ENCODE results near the gene CALML5.

The CALML5 gene

DNA sequence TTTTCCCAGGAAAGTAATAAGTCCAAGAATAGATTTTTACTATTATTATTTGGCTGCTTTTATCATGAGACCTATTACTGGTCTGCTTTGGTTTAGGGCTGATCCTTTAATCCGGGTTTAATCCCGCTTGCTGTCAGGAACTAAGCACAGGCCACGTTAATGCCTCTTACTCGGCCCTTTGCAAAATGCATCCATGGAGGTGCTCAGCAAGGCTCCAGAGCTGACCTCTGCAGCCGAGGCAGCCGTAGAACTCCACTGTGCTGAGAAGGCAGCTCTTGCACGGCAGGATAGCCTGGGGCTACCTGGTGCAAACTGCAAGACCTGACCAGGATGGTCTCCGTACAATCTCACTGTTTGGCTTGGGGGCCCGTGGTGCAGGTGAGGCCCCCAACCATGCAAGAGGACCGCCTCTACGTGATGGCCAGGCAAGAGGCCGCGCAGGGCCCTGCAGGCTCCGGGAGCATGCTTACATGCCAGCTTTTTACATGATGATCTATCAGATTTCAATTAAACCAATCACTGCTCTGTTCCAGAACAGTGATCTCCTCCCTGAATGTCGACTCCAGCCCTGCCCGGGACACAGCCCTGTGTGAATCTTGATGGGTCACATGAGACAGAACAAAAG is 15.0 kb upstream of the CALML5 start:
- Histone ChIP-seq H3K4me3 (no peak overlapping the region), H3K9ac (ENCODE audit: insufficient read length) (no peak overlapping the region), H3K27ac (no peak overlapping the region), H3K9me3 (ENCODE audit: low read depth, low read length) (no peaks in the 10 kb centered on the region), H3K36me3 (ENCODE audit: insufficient read depth, low read length) (no peaks in the 10 kb centered on the region)
- no peak for TF ChIP-seq POLR2AphosphoS5 (IDR thresholded peaks at IDR 0.05; ENCODE audit: borderline replicate concordance, low read depth, low read length)
- TF ChIP-seq EZH2 (IDR thresholded peaks at IDR 0.05), result no peak
- TF ChIP-seq FOXP2 (optimal IDR thresholded peaks at IDR 0.05; ENCODE audit: control extremely low read depth, extremely low read length, insufficient read depth), result no peak
- no peak for DNase-seq (ENCODE audit: low read depth, low spot score)

DNA sequence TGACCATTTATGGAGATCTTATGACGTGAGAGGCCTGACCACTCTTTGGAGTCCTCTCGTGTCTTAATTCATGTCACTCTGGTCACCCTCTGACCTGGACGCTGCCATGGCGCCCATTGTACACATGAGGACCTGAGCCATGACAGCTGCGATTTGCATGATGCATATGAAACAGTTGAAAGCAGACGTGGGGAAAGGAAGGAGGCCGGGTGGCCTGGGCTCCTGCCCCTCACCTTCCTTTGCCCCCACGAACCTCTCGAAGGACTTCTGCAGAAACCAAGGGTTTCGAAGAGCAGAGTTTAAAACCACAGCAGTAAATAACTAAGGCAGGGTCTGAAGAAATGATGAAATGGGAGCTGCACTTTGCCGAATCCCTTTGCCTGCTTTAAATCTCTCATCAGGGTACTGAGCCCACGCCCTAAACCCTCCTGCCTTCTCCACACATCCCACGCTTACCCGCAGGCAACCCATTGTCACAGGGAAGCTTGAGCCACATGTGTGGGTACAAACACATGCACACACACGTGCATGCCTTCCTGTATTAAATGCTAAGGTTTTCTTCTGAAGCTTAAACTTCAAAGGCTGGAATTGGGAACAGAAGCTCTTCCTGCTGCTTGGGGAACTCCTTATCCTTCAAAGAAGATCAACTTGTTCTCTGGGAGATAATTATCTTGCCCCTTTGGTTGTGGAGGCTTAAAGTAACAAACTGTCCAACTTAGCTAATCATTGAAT is 13.7 kb upstream of the CALML5 start:
- no peak overlapping the region for H3K27ac ChIP-seq
- H3K9me3 ChIP-seq (ENCODE audit: low read depth, low read length), result no peaks in the 10 kb centered on the region
- no peaks in the 10 kb centered on the region for H3K36me3 ChIP-seq (ENCODE audit: insufficient read depth, low read length)
- H3K9ac ChIP-seq (ENCODE audit: insufficient read length), result no peak overlapping the region
- DNase-seq (ENCODE audit: low read depth, low spot score), result no peak
- no peak overlapping the region for H3K4me3 ChIP-seq
- TF ChIP-seq FOXP2 (optimal IDR thresholded peaks at IDR 0.05; ENCODE audit: control extremely low read depth, extremely low read length, insufficient read depth) (no peak), POLR2AphosphoS5 (IDR thresholded peaks at IDR 0.05; ENCODE audit: borderline replicate concordance, low read depth, low read length) (no peak), EZH2 (IDR thresholded peaks at IDR 0.05) (no peak)

DNA sequence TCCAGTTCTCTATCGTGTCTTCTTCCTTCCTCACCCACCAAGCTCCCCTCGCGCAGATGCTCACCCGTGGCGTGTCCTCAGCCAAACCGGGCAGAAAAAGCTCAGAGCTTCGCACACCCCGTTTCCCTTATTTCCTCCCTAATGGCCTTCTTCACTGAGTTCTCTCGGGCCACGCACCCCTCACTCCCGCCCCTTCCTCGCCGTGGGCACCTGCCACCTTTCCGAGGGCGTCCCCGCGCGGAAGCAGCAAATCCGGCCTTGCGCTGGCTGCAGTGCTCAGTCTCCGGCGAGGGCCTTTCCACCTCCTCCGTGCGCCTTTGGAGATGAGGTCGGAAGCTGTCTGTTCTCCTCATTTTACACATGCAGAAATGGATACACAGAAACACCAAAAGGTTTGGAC is 13.0 kb upstream of the CALML5 start:
- no peak for TF ChIP-seq POLR2AphosphoS5 (IDR thresholded peaks at IDR 0.05; ENCODE audit: borderline replicate concordance, low read depth, low read length)
- no peak for TF ChIP-seq FOXP2 (optimal IDR thresholded peaks at IDR 0.05; ENCODE audit: control extremely low read depth, extremely low read length, insufficient read depth)
- no peak for TF ChIP-seq EZH2 (IDR thresholded peaks at IDR 0.05)
- no peak overlapping the region for H3K9ac ChIP-seq (ENCODE audit: insufficient read length)
- no peak overlapping the region for H3K4me3 ChIP-seq

DNA sequence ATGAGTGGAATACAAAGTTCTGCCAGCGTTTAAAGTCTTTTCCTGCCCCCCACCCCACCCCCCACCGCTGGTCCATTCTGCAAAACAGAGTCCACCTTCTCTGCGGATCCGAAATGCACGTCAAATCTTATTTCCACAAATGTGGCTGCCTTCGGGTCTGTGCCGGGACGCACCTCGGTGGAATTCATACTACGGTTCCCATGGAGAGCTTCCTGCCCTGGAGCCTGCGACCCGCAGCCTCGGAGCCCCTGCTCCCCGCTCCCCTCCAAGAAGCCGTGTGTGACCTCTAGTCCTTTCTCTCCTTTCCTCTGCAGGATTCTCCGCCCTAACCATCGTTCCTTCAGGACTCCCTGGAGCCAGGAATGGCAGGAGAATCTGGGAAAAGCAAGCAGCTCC is 12.5 kb upstream of the CALML5 start:
- no peak overlapping the region for H3K9ac ChIP-seq (ENCODE audit: insufficient read length)
- no peak for DNase-seq (ENCODE audit: low read depth, low spot score)
- H3K9me3 ChIP-seq (ENCODE audit: low read depth, low read length), result no peaks in the 10 kb centered on the region
- TF ChIP-seq POLR2AphosphoS5 (IDR thresholded peaks at IDR 0.05; ENCODE audit: borderline replicate concordance, low read depth, low read length), result no peak
- TF ChIP-seq FOXP2 (optimal IDR thresholded peaks at IDR 0.05; ENCODE audit: control extremely low read depth, extremely low read length, insufficient read depth), result no peak
- TF ChIP-seq EZH2 (IDR thresholded peaks at IDR 0.05), result no peak
- H3K4me3 ChIP-seq, result no peak overlapping the region
- H3K27ac ChIP-seq, result no peak overlapping the region
- no peaks in the 10 kb centered on the region for H3K36me3 ChIP-seq (ENCODE audit: insufficient read depth, low read length)

More for the DNA sequence above, 13.0 kb upstream of the CALML5 start:
- Histone ChIP-seq H3K27ac (no peak overlapping the region), H3K9me3 (ENCODE audit: low read depth, low read length) (no peaks in the 10 kb centered on the region), H3K36me3 (ENCODE audit: insufficient read depth, low read length) (no peaks in the 10 kb centered on the region)
- no peak for DNase-seq (ENCODE audit: low read depth, low spot score)

DNA sequence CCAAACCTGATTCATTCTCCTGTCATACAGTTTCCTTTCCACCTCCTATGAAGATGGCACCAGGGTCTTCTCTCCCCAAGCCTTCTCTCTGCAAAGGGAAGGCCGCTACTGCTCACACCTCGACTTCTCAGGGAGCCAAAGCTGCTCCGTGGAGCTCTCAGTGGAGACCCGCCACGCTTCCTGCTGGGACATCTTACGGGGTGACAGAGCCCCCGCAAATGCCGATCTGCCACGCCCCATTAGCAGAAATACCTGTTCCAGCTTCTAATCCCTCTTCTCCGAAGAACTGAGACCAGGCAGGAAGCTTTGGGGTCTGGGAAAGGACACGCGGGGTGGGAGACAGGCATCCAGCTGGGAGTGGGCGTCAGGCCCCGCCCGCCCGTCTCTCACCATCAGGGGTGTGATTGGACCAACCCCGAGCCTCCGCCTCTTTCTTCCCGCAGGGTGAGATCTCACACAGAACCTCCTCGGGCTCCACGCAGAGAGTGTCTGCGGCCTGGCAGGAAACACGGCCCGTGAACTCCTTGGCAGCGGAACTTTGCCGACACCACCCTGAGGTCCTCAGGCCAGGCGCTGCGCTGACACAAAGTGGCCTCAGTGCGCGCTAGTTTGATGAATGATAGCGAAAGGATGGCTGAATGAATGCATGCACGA is 12.0 kb upstream of the CALML5 start:
- Histone ChIP-seq H3K27ac (no peak overlapping the region), H3K9ac (ENCODE audit: insufficient read length) (no peak overlapping the region), H3K9me3 (ENCODE audit: low read depth, low read length) (no peaks in the 10 kb centered on the region), H3K4me3 (no peak overlapping the region), H3K36me3 (ENCODE audit: insufficient read depth, low read length) (no peaks in the 10 kb centered on the region)
- no peak for DNase-seq (ENCODE audit: low read depth, low spot score)
- no peak for TF ChIP-seq FOXP2 (optimal IDR thresholded peaks at IDR 0.05; ENCODE audit: control extremely low read depth, extremely low read length, insufficient read depth)
- no peak for TF ChIP-seq EZH2 (IDR thresholded peaks at IDR 0.05)
- TF ChIP-seq POLR2AphosphoS5 (IDR thresholded peaks at IDR 0.05; ENCODE audit: borderline replicate concordance, low read depth, low read length), result no peak

DNA sequence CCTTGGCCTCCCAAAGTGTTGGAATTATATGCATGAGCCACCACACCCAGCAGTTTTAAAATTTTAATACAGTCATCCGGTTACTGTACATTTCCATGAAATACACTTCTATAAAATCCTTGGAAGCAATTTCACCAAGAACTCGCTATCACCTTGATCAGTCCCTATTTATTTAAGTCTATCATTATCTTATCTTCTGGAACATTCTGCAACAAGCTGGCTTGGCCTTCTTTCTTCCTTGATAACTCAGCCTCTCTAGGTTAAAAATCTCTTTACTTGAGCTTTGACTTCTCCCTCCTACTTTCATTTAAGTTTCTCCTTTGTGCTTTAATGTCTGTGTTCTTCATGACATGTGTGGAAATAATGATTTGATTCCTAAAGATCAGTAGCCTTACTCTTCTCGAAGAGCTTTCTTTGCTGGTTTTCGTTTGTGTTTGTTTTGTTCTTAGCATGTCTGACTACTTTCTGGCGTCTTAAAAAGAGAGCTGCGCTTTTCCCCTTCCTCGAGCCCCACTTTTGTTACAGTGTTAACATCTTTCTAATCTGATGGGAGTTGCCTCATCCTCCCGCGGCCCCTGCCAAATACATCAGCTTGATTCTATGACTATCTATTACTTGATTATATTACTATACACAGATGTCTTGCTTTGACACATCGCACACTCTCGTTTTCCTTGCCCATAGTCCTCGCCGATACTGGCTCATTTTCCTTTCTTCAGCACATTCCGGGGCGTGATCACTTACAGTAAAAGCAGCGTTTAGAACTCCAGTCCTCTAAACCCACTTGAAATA is 11.1 kb upstream of the CALML5 start:
- TF ChIP-seq POLR2AphosphoS5 (IDR thresholded peaks at IDR 0.05; ENCODE audit: borderline replicate concordance, low read depth, low read length), result no peak
- TF ChIP-seq EZH2 (IDR thresholded peaks at IDR 0.05), result no peak
- no peak for TF ChIP-seq FOXP2 (optimal IDR thresholded peaks at IDR 0.05; ENCODE audit: control extremely low read depth, extremely low read length, insufficient read depth)
- Histone ChIP-seq H3K36me3 (ENCODE audit: insufficient read depth, low read length) (no peaks in the 10 kb centered on the region), H3K9me3 (ENCODE audit: low read depth, low read length) (no peaks in the 10 kb centered on the region), H3K9ac (ENCODE audit: insufficient read length) (no peak overlapping the region), H3K4me3 (no peak overlapping the region), H3K27ac (no peak overlapping the region)
- DNase-seq (ENCODE audit: low read depth, low spot score), result no peak

DNA sequence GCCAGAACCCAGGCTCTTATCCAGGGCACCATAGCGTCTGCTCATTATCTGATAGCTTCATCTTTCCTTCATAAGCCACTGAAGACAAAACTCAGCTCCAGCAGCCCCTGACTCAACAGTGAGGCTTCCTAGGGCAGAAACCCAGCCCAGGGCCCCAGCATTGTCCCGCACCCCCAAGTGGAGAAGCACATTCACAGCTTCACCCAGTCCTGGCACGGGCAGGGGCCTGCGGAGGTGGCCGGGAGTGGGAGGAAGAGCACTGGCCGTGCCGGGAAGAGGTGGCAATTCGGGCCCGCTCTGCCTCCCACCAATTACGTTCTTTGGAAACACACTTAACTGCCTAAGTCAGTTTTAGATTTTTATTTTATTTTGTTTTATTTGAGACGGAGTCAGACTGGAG is 10.3 kb upstream of the CALML5 start:
- H3K4me3 ChIP-seq, result no peak overlapping the region
- TF ChIP-seq POLR2AphosphoS5 (IDR thresholded peaks at IDR 0.05; ENCODE audit: borderline replicate concordance, low read depth, low read length) (no peak), EZH2 (IDR thresholded peaks at IDR 0.05) (no peak), FOXP2 (optimal IDR thresholded peaks at IDR 0.05; ENCODE audit: control extremely low read depth, extremely low read length, insufficient read depth) (no peak)

DNA sequence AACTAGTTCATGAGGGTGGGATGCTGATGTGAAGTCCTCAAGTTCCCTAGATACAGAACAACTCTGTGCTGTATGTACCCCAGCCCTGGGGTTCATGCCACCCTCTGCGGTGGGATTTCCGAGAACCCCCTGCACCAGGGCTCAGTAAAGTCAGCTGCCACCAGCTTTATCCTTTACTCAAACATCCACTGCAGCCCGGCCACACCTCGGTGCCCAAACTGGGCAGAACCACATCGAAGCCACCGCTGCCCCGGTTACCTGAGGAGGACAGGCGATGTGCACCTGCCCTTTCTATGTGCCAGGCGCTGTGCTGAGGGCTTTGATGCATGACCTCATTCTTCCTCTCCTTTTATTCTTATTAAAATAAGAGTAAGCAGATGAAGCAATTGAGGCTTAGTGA is 9.9 kb upstream of the CALML5 start:
- no peaks in the 10 kb centered on the region for H3K36me3 ChIP-seq (ENCODE audit: insufficient read depth, low read length)
- no peak overlapping the region for H3K27ac ChIP-seq
- no peak overlapping the region for H3K9ac ChIP-seq (ENCODE audit: insufficient read length)
- TF ChIP-seq EZH2 (IDR thresholded peaks at IDR 0.05), result no peak
- no peak for TF ChIP-seq POLR2AphosphoS5 (IDR thresholded peaks at IDR 0.05; ENCODE audit: borderline replicate concordance, low read depth, low read length)
- no peaks in the 10 kb centered on the region for H3K9me3 ChIP-seq (ENCODE audit: low read depth, low read length)
- DNase-seq (ENCODE audit: low read depth, low spot score), result no peak
- no peak overlapping the region for H3K4me3 ChIP-seq

More for the DNA sequence above, 10.3 kb upstream of the CALML5 start:
- no peaks in the 10 kb centered on the region for H3K9me3 ChIP-seq (ENCODE audit: low read depth, low read length)
- no peak for DNase-seq (ENCODE audit: low read depth, low spot score)
- H3K9ac ChIP-seq (ENCODE audit: insufficient read length), result no peak overlapping the region
- no peaks in the 10 kb centered on the region for H3K36me3 ChIP-seq (ENCODE audit: insufficient read depth, low read length)
- no peak overlapping the region for H3K27ac ChIP-seq

All from SK-N-MC (cell line).